Stromal cell of bone marrow (primary cell): ENCODE results near the gene GTF2F2.

Experiments used
- DNase-seq: peaks from one replicate; pipeline ENCODE4 v3.0.0-alpha.2; 2012; ENCODE audit warnings: low read depth

Gene GTF2F2

DNA sequence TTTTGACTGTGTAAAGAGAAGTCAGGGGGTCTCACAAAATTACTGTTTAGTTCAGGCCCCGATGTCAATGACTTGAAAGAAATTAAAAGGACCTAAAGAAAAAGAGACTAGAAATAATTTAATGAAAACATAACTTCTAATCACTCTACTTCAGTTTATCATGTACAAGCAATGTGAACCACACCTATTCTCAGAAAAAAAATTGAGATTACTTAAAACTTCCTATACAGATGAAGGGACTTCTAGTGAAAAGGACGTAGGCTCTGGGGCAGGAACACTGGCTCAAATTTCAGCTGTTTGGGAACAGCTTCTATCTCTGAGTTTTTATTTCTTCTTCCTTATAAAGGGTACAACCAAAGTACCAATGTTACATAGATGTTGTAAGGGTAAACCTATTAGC lies 182.7 kb downstream of the GTF2F2 start:
- DNase-seq = no peak

DNA sequence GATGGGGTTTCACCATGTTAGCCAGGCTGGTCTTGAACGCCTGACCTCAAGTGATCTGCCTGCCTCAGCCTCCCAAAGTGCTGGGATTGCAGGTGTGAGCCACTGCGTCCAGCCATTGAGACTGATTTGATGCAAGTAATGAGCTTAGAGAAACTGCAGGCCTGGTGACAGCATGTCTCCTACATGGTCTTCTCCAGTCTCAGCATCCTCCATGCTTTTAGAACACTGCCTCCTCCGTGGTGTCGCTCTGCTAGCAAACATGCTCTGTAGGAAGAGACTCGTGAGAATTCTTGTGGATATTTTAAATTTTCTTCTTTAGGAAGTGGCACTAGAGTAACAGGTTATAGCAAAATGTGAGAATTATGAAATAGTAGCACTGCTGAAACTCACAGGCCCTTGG lies 183.6 kb downstream of the GTF2F2 start:
- no peak for DNase-seq

DNA sequence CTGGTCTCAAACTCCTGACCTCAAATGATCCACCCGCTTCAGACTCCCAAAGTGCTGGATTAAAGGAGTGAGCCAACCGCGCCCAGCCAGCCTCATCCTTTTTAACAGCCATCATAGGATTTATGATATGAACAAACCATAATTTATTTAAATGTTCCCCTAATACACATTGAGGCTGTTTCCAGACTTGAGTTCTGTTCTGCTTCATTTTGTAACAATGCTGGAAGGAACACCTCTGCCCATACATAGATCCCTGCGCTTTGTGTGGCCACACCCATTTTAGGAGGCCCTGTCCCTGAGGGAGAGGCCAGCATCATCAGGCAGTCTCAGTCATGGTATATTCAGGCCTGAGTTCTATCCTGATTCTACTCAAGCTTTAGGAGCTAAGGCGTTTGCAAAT lies 184.8 kb downstream of the GTF2F2 start:
- DNase-seq = no peak

DNA sequence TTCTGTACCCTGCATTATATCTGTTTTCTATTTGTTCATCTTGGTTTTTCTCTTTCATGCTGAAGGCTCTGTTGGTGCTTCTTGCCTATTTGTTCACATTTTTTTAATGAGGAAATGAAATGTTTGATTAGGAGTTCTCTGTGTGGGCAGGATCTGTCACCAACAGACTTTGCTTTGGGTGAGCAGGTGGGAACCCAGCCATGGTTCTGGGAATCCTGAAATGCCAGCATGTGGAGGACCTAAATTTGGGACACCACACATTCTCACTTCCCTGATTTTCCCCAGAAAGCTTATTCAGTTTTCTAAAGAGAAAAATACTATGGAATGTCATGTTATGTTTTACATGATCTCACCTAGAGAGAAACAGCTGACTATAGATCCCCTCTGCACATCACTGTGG lies 186.7 kb downstream of the GTF2F2 start:
- DNase-seq = no peak

DNA sequence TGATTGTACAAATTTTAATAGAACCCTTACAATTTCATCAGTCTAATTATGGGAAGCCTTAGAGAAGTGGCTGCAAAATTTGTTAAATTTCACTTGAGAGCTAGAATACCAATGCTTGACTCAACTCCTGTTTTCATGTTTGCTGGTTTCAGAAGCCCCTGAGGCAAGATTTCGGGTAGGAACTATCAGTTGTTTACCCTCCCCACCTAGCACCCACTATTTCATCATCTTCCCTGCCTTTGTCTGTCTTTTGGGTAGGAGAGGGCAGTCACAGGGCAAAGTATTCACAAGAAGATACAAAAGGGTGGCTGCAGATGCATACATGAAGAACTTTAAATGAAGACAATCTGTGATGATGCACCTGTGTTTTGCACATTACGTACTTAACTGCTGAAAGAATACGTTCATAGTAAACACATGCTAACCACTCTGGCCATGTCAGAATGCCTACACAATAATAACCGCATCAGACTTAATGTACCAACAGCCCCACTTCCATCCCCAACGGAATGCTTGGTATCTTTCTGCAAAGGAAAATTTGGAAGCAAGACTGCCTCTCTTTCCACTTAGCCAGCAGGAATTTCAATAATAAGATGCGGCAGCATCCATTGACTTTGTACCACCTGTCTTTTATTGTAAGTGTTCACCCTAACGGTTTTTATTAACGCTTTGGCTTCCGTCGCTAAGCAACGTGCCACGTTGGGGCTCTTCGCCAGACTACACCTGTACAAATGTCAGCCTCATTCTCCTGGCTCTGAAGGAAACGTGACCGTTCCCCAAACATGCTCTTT lies 190.2 kb downstream of the GTF2F2 start:
- DNase-seq = no peak

DNA sequence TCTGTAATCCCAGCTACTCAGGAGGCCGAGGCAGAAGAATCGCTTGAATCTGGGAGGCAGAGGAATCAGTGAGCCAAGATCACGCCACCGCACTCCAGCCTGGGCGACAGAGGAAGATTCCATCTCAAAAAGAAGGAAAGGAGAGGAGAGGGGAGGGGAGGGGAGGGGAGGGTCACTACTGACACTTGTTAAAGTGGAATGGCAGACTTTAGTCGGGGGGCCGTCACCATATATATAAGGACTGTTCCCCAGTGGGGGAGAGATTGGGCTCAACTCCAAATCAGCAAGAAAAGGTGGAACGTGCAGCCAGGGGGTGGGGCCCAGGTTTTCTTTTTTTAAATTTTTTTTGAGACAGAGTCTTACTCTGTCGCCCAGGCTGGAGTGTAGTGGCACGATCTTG lies 194.5 kb downstream of the GTF2F2 start:
- DNase-seq = no peak

DNA sequence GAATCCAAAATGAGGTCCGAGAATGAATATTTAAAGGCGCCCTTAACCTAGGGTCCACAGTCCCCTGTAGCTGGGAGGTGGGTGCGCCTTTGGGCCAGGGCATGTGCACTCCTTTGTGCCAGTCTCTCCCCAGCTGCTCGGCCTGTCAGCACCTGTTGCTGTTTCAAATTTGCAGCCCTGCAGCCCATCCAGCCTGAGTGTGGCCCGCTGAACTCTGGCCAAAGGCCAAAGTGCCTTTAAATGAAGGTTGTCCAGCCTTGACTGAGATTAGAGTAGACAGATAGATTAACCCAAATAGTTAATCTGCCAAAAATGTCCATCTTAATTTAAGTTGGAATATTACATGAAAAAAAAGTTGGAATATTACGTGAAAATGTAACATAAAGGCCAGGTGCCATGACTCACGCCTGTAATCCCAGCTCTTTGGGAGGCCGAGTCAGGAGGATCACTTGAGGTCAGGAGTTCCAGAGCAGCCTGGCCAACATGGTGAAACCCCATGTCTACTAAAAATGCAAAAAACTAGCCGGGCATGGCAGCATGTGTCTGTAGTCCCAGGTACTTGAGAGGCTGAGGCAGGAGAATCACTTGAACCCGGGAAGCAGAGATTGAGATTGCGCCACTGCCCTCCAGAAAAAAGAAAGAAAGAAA lies 195.3 kb downstream of the GTF2F2 start:
- DNase-seq = no peak

DNA sequence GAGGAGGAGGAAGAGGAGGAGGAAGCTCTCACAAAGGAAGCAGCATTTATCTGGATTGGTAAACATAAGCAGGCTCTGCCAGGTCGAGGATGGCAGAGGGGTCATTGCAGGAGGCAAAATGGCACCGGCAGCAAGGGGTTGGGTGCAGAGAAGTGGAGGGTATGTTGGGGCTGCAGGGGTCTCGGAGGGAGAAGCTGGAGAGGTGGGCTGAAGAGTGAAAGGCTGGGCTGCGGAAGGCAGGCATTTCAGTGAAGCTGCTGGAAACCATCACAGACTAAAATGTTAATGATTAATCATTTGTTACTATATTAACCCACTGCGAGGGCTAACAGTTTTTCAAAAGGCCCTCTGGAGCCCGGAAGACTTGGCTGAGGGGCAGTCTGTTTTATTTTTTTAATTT lies 196.0 kb downstream of the GTF2F2 start:
- DNase-seq = no peak

DNA sequence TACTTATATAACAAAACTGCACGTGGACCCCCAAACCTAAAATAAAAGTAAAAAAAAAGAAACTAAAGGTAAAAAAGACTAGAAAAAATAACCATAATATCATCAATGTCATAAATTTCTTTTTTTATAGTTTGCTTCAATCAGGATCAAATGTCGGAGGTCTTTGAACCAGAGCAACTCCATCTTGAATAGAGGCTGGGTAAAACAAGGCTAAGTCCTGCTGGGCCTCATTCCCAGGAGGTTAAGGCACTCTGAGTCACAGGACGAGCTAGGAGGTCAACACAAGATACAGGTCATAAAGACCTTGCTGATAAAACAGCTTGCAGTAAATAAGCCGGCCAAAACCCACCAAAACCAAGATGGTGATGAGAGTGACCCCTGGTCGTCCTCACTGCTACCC lies 196.7 kb downstream of the GTF2F2 start:
- DNase-seq = no peak

DNA sequence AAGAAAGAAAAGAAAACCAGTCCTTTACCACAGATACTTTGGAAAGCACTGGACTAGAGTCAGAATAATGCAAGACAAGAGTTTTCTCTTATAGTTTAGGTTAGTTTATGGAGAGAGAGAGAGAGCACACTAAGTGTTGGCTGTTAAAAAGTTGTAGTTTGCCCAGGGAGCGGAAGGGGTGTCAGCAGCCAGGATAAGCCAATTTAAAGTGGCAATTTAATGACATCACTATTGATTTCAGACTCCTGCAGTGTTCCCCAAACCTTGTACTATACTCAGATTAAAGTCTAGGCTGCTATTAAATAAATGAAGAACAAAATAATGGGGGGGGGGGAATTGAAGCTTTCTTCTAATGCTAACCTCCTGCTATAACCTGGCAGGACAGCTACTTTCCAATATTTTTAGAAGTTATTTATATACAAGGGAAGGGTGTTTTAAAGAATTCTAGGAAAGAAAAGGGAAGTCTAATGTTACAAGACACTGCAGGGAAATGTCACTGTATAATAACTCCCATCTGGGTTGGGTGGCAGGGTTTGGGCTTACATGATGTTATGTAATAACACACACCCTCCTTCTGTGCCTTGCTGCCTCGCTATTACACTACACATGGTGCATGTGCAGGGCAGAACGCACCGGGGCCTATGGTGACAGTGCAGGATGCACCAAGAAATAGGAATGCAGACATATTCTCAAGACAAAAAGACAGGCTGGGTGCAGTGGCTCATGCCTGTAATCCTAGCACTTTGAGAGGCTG lies 200.7 kb downstream of the GTF2F2 start:
- DNase-seq = no peak

DNA sequence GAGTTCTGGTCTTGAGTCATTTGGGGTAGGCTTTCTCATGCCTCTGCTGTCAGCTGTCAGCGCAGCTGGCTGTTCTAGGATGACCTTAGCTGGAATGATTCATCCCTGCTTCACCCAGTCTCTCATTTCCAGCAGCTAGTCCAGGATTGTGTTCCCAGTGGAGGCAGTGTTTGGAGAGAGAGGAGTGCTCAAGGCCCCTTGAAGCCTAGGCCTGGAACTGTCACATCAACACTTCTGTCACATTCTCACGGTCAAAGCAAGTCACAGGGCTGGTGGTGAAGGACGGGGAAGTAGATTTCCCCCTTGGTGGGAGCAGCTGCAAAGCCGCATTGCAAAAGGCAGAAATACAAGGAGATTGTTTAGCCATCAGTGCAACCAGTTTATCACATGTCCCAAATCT lies 205.5 kb downstream of the GTF2F2 start:
- peak; percentile 93 for DNase-seq

DNA sequence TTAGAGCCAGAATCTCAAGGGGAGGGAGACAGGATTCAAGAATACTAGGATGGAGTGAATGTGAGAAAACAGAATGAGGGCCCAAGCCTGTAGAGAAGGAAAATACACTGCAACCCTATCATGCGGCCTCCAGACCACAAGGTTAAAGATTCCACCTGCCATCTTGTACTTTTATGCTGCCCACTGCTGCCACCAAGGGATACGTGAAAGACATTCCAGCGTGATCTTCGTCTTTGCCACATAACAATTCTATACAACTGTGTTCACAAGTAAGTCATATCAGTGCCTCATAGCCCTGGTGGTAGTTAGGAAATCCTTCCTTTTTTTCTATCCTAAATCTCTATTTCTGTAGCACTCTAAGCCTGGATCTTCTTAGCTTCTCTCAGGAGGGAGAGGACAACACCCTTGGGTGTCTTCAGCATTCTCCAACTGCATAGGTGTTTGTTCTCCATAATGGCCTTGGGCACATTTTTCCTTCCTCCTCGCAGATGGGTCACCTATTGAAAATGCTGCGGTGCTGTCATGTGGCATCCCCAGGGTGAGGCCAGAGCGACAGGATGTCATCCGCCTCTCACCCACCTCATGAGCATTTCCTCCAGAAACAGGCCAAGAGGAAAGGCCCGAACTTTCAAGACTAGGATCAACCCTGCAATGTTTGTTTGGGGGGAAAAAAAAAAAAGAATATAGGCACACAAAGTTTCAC lies 207.1 kb downstream of the GTF2F2 start:
- no peak for DNase-seq

DNA sequence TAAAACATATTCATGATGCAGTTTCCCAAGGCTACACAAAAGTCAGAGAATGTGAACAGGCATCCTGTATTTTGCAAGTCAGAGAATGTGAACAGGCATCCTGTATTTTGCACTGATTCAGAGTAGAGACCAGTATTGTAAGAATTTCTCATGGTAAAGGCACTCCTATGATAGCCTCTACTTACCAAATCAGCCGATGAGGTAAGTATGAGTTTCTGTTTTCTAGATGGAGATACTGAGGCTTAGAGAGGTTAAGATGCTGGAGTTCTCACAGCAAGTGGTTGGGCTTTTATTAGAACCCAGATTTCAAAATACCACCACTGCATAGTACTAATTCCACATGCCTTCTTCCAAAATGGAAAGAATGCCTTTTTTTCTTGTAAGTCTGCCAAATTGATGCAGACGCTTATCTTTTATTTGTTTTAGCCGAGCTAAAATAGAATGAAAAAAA lies 208.4 kb downstream of the GTF2F2 start:
- DNase-seq = no peak

DNA sequence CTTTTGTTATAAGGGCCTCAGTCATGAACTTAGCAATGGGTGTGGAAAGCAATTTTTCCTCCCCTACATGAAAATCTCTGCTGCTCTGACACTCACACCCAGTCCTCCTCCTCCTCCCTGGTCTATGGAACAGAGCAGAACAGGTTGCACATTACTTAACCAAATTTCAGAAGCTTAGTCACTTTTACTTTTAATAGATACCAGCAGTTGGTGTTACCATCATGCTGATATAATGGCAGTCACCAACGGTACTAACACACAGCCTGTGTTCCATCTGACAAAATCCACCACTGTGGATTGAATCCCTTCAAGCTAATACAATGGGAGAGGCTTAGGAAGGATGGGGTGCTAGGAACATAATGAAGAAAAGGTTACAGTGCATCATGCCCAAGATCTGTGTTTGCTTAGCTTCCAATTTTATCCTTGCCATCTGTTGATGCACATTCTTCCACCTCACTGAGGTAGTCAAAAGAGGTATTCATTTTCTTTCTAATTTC lies 210.9 kb downstream of the GTF2F2 start:
- no peak for DNase-seq

DNA sequence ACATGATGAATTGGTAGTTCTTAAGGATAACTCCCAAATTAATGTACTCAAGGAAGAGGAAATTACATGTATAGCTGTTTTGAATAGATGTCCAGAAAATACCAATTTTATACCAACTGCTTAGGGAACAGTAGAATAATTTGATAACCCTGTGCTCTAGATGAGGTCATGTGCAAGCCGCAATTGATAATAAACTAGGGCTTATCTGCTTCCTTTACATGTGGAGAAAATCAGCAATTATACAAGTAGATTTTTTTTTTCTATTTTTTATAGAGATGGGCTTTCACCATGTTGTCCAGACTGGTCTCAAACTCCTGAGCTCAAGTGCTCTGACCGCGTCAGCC lies 211.4 kb downstream of the GTF2F2 start:
- no peak for DNase-seq

DNA sequence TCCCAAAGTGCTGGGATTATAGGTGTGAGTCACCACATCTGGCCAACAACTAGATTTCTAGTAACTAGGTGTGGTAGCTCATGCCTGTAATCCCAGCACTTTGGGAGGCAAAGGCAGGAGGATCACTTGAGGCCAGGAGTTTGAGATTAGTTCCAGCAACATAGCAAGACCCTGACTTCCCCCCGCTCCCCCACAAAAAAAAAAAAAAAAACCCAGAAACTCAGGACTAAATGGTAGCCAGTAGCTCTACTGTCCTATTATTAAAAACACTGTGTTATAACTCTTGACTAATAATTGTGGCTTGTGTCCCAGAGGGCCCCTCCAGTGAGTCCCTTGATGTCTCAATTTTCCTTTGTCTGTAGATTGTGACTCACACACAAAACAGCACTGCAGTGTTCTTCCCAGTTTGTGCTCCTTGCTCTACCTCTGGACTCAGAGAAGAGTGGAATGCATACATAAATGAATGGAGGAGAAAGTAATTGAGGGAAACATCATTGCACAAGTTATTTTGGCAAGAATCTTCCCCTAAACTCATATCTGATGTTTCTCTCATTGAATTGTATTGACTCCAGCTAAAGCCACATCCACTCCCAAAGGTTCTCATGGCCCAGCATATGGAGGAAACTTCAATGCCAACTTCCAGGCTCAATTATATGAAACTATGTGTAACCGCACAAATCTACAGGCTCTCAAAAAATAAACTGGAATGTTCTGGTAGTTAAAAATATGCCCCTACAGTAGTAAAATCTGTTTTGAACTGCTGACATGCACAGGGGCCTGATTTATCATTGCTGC lies 211.9 kb downstream of the GTF2F2 start:
- DNase-seq = peak; percentile 85

DNA sequence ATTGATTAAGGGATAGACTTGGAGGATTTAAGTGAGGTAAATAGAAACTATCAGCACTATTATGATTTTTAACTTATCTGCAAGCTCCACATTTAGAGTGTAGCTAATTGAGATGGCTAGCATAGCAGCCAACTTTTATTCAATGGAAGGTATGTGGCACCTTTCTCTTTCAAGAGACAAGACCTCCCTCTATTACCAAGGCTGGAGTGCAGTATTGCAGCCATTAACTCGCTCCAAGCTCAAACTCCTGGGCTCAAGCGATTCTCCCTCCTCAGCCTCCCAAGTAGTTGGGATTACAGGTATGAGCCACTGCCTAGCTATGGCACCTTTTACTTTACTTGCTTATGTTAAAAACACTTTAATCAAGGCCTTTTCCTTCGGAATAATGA lies 212.5 kb downstream of the GTF2F2 start:
- no peak for DNase-seq

DNA sequence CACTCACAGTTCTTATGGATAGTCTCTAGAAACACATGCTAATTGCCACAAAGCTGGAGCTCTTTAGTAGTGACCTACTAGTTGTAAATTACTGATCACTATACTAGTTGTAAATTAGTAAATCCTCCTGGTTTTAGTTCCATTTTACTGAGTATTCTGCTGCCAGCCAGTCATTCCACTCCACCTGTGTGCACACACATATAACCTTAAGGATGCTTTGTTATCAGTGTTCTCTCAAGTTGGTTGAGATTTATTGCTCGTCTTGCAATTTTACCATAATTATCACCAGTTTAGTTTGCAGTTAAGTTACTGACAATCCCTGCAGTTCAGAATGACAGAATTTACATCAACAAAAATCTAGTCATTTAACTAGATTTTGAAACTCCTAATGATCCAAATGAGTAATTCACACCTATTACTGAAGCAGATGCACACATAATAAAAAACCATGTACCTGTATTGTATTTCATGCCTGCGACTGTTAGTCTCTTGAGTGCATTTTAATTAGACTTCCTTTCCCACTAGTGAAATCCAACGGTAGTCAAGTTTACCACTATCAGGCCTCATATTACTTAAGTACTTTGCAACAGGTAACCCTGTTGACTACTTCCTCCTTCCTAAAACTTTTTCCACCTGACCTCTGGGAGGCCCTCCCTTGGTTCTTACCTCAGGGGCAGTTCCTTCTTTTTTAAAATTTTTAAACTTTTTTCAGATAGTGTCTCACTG lies 213.1 kb downstream of the GTF2F2 start:
- DNase-seq = no peak
